Natural killer cell treated with Interleukin-12 subunit alpha and Interleukin-12 subunit beta and Interleukin-15 and Interleukin-18, amount 100 ng/mL, for 72 hours (primary cell): Measurements from ENCODE around the gene NFKB1. TPM values are rescaled to one million over a fixed set of nuclear protein-coding genes. Genes with fewer than 3 reads are reported as not detected.

Source experiments
- ATAC-seq, 2 donors: fragments of 150-1000 bp; cut with Tn5 transposase in 1 of 2; sonication (Bioruptor Pico), chemical (Tn5 transposase) in 1 of 2; 2 replicates each; pipeline ENCODE4 v1.10.0; 2021
- DNase-seq: peaks from one replicate; pipeline ENCODE4 v3.0.0; 2022; ENCODE audit warnings: low spot score
- H3K27ac Mint-ChIP-seq, 2 donors: 1 replicate in 1 of 2; 2 replicates in 1 of 2; pipeline ENCODE4 v1.8.0; 2022; ENCODE audit warnings: mixed read lengths in 2 of 2, mild to moderate bottlenecking in 1 of 2, moderate library complexity in 1 of 2
- H3K27me3 Mint-ChIP-seq, 2 donors: 1 replicate in 1 of 2; 2 replicates in 1 of 2; pipeline ENCODE4 v1.8.0; 2022; ENCODE audit warnings: mixed read lengths in 2 of 2
- H3K36me3 Mint-ChIP-seq: one replicate; pipeline ENCODE4 v1.8.0; 2022; ENCODE audit warnings: mixed read lengths
- H3K4me1 Mint-ChIP-seq, 2 donors: 1 replicate in 1 of 2; 2 replicates in 1 of 2; pipeline ENCODE4 v1.8.0; 2022; ENCODE audit warnings: low read depth in 2 of 2, mixed read lengths in 2 of 2, mild to moderate bottlenecking in 1 of 2
- H3K4me3 Mint-ChIP-seq: one replicate; pipeline ENCODE4 v1.8.0; 2022; ENCODE audit warnings: mixed read lengths
- H3K9me3 Mint-ChIP-seq: 2 replicates; pipeline ENCODE4 v1.8.0; 2022; ENCODE audit warnings: mixed read lengths
- total RNA-seq, 2 donors: library from RNA; stranded (reverse); gene quantifications; one replicate each; pipeline ENCODE4 v1.2.3, GENCODE V29; 2022

Gene NFKB1
- total RNA-seq, 2 donors from 2014 or later = 108 to 131 TPM

- Mint-ChIP-seq H3K36me3 (peaks cover 34% of the 10 kb centered on the region), H3K27ac (no peak overlapping the region)
Measured at GRCh38 chr4:102543030-102543928, 42.1 kb downstream of the NFKB1 start.

DNA sequence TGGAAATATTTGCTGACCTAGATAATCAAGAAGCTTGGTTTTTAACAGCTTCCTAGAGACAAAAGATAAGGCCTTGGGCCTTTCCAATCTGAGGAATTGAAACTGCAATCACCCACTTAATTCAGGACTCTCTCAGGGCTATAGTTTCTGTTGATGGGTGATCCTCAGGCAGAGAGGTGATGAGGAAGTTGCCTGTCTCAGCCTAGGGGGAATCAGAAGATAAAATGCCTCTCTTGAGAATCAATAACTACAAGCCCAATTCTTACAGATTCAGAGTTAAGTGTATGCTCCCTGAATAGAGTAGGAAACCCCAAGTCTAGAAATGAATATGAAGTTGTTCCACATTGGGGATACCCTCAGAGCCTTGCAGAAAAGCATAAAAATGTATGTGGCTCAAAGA lies 45.5 kb downstream of the NFKB1 start:
- DNase-seq (no peak), ATAC-seq (no peak)
- H3K9me3 Mint-ChIP-seq = no peaks in the 10 kb centered on the region
- H3K27ac Mint-ChIP-seq = peak overlapping the region; percentile 30 to 61
- no peak overlapping the region for H3K4me3 Mint-ChIP-seq
- H3K27me3 Mint-ChIP-seq = no peaks in the 10 kb centered on the region
- peaks cover 44 to 56% of the 10 kb centered on the region in 2 donors for H3K4me1 Mint-ChIP-seq
- peaks cover 29% of the 10 kb centered on the region for H3K36me3 Mint-ChIP-seq

More at GRCh38 chr4:102543030-102543928, 42.1 kb downstream of the NFKB1 start:
- H3K4me3 Mint-ChIP-seq = no peak overlapping the region
- H3K9me3 Mint-ChIP-seq = no peaks in the 10 kb centered on the region
- ATAC-seq (no peak), DNase-seq (no peak)
- H3K27me3 Mint-ChIP-seq = no peaks in the 10 kb centered on the region
- peaks cover 41 to 50% of the 10 kb centered on the region in 2 donors for H3K4me1 Mint-ChIP-seq

- Mint-ChIP-seq H3K4me1 (peaks cover 48 to 62% of the 10 kb centered on the region in 2 donors), H3K27me3 (no peaks in the 10 kb centered on the region), H3K4me3 (no peak overlapping the region), H3K27ac (no peak overlapping the region), H3K36me3 (peaks cover 24% of the 10 kb centered on the region), H3K9me3 (no peaks in the 10 kb centered on the region)
- no peak for ATAC-seq
- DNase-seq = no peak
Measured at GRCh38 chr4:102547973-102548372, 46.8 kb downstream of the NFKB1 start.

DNA sequence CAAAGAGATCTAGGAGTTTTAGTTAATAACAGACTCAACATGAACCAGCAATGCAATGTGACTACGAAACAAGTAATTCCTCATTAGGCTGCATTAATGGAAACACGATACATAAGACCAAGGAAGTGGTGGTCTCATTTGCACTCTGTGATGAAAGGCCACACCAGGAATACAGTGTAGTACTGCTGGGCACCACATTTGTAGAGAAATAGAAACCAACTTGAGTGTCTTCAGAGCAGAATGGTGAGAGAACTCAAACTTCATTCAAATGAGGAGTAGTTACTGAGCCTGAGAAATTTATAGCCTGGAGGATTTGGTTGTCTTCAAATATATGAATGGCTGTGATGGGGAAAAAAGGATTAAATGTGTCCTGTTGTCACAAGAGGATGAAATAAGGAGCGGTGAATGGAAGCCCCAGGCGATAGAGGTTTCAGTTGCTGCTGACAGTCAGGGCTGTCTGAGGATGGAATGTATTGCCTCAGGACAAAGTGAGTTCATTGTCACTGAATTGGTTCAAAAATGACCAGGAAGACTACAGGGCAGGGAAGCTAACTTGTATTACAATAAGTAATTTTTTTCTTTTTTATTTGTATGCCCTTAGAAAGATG lies 50.9 kb downstream of the NFKB1 start:
- Mint-ChIP-seq H3K4me3 (peak overlapping the region; percentile 61), H3K9me3 (no peaks in the 10 kb centered on the region), H3K4me1 (peaks cover 41 to 55% of the 10 kb centered on the region in 2 donors), H3K27me3 (no peaks in the 10 kb centered on the region), H3K27ac (peak overlapping the region; percentile 43 to 84), H3K36me3 (peaks cover 11% of the 10 kb centered on the region)
- ATAC-seq (no peak), DNase-seq (no peak)

DNA sequence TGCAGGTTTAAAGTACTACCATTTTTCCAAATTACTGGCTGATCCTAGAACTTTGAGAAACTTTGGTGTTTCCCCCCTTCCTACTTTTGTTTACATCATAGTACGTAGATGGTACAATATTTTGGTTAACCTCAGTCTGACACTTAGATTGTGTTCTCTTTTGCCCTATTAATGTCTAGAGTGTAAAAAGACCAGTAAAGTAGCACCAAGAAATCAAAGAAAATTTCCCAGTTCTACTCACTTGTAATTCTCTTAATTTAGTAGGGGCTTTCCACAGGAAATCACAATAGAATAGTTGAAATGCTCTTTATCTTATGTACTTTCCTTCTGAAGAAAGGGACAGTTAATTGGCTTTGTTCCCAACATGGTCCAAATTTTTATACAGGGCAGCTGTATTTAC lies 51.6 kb downstream of the NFKB1 start:
- H3K4me1 Mint-ChIP-seq = peaks cover 37 to 50% of the 10 kb centered on the region in 2 donors
- H3K27me3 Mint-ChIP-seq = no peaks in the 10 kb centered on the region
- peak overlapping the region; percentile 43 to 84 for H3K27ac Mint-ChIP-seq
- H3K9me3 Mint-ChIP-seq = no peaks in the 10 kb centered on the region
- peaks cover 11% of the 10 kb centered on the region for H3K36me3 Mint-ChIP-seq
- no peak for DNase-seq
- ATAC-seq = peak; percentile 87 to 92
- peak overlapping the region; percentile 47 for H3K4me3 Mint-ChIP-seq

- H3K36me3 Mint-ChIP-seq = peaks cover 12% of the 10 kb centered on the region
- peak overlapping the region; percentile 24 for H3K4me3 Mint-ChIP-seq
- no peak for ATAC-seq
- H3K27me3 Mint-ChIP-seq = no peaks in the 10 kb centered on the region
- H3K4me1 Mint-ChIP-seq = peaks cover 37 to 52% of the 10 kb centered on the region in 2 donors
- no peak for DNase-seq
- peak overlapping the region; percentile 48 to 84 for H3K27ac Mint-ChIP-seq
- H3K9me3 Mint-ChIP-seq = no peaks in the 10 kb centered on the region
Measured at GRCh38 chr4:102553982-102554381, 52.8 kb downstream of the NFKB1 start.

DNA sequence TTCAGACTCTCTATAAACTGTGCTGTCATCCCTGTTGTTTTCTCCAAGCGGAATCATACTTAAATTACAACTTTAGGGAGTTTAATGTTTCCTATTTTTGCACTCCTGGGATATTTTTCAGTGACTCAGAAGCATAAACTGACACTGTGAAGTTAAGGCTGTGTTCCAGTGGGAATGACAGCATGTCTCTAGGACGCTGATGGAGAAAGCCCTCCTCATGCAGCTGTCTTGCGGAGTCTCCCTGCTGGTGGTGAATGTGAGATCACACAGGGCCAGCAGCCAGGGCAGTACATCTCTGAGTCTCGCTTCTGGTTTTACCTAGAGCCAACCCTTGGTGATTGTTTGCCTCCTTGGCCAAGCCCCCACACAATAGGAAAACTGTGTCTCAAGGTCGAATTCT lies 53.3 kb downstream of the NFKB1 start:
- Mint-ChIP-seq H3K4me3 (no peak overlapping the region), H3K27ac (peak overlapping the region in 1 of 2 donors; percentile 84), H3K36me3 (peaks cover 16% of the 10 kb centered on the region), H3K9me3 (no peaks in the 10 kb centered on the region), H3K4me1 (peaks cover 41 to 55% of the 10 kb centered on the region in 2 donors), H3K27me3 (no peaks in the 10 kb centered on the region)
- ATAC-seq (no peak), DNase-seq (no peak)

DNA sequence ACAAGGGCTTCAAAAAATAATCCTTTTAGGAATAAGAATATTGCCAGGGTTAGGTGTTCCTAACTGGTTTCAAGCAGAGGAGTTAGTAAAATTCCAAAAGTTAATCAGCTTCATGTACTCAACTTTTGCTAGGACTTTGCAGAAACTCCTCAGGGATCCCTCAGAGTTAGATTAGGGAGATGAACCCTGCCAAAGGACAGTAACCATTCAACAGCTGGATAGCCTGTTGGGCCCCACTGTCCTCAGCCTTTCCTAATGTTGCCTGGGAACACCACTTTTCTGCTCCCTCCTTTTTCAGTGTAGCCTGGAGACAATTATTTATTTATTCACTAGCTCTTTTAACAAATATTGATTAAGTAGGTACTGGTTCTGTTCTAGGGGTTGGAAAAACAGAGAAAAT lies 53.8 kb downstream of the NFKB1 start:
- DNase-seq (no peak), ATAC-seq (no peak)
- H3K4me1 Mint-ChIP-seq = peaks cover 42 to 55% of the 10 kb centered on the region in 2 donors
- H3K27me3 Mint-ChIP-seq = no peaks in the 10 kb centered on the region
- H3K9me3 Mint-ChIP-seq = no peaks in the 10 kb centered on the region
- peaks cover 14% of the 10 kb centered on the region for H3K36me3 Mint-ChIP-seq
- H3K4me3 Mint-ChIP-seq = no peak overlapping the region
- H3K27ac Mint-ChIP-seq = no peak overlapping the region

DNA sequence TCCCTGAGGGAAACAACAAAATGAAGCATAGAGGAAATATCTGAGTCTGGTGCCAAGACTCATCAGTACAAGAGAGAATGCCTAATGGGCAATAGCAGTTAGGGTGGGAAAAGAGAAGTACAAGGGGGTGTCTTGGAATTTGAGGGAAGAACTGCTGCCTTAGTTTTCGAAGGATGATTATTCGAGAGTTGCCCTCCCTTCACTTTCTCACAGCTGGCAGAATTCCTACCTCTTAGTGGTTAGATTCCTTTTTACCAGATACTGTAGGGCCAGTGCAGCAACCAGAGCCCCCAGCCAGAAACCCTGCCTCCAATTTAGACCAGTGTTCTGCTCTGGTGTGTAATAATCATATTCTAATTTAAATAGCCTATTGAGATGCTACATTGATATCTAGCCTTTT lies 56.5 kb downstream of the NFKB1 start:
- DNase-seq = no peak
- Mint-ChIP-seq H3K9me3 (no peaks in the 10 kb centered on the region), H3K27ac (no peak overlapping the region), H3K27me3 (no peaks in the 10 kb centered on the region), H3K4me3 (no peak overlapping the region), H3K36me3 (peaks cover 10% of the 10 kb centered on the region), H3K4me1 (peaks cover 53 to 58% of the 10 kb centered on the region in 2 donors)
- no peak for ATAC-seq

DNA sequence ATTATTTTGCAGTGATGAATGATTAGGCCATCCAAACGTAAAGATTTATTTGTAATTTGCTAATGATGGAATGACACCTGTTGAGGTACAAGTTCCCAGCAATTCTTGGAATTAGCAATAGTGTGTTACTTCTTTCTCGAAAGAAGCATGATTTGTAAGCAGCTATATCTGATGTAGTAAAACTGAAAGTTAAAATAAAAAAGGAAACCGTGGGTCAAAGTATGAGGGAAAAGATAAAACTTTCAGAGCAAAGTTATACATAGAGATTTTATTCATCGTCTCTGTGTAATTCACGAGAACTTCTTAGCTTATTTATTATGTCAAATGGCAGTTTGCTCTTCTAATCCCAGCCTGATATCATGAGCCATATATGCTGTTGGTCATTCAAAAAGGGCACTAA lies 59.0 kb downstream of the NFKB1 start:
- Mint-ChIP-seq H3K27ac (peak overlapping the region; percentile 83 to 95), H3K27me3 (no peaks in the 10 kb centered on the region), H3K4me1 (peaks cover 56 to 63% of the 10 kb centered on the region in 2 donors), H3K36me3 (peaks cover 22% of the 10 kb centered on the region), H3K9me3 (no peaks in the 10 kb centered on the region), H3K4me3 (peak overlapping the region; percentile 78)
- DNase-seq (no peak), ATAC-seq (peak; percentile 33 to 57)

- H3K27ac Mint-ChIP-seq = peak overlapping the region; percentile 83 to 95
- H3K4me3 Mint-ChIP-seq = peak overlapping the region; percentile 78
- DNase-seq (no peak), ATAC-seq (no peak)
- peaks cover 60 to 67% of the 10 kb centered on the region in 2 donors for H3K4me1 Mint-ChIP-seq
- peaks cover 22% of the 10 kb centered on the region for H3K36me3 Mint-ChIP-seq
- no peaks in the 10 kb centered on the region for H3K27me3 Mint-ChIP-seq
- H3K9me3 Mint-ChIP-seq = no peaks in the 10 kb centered on the region
Measured at GRCh38 chr4:102560571-102561341, 59.6 kb downstream of the NFKB1 start.

DNA sequence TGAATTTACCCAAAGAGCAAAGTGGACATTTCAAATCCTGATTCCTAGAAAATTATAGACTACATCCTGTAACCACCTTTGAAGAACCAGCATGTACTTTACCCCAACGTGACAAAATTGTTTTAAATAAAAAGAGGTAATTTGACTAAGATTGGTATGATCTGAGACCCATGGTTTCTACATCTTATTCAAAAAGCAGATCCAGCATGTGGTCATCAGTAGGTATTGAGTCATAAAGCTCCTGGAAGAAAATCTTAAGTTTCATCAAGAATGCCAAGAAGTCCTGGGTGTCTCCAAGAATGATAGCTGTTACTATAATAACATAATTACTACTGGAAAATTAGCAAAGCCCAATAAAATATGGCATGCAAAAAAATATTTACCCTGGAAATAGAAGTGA lies 61.8 kb downstream of the NFKB1 start:
- Mint-ChIP-seq H3K4me1 (peaks cover 71 to 82% of the 10 kb centered on the region in 2 donors), H3K27ac (peak overlapping the region; percentile 83 to 95)
- peak in 1 of 2 donors; percentile 68 for ATAC-seq

GRCh38 chr4:102564399-102565059 lies 63.4 kb downstream of the NFKB1 start:
- peaks cover 17% of the 10 kb centered on the region for H3K36me3 Mint-ChIP-seq
- peak; percentile 77 for DNase-seq
- H3K4me3 Mint-ChIP-seq = peak overlapping the region; percentile 65

More for the DNA sequence above, 61.8 kb downstream of the NFKB1 start:
- no peak for DNase-seq
- H3K9me3 Mint-ChIP-seq = no peaks in the 10 kb centered on the region
- H3K27me3 Mint-ChIP-seq = no peaks in the 10 kb centered on the region
- peak overlapping the region; percentile 78 for H3K4me3 Mint-ChIP-seq
- peaks cover 22% of the 10 kb centered on the region for H3K36me3 Mint-ChIP-seq

More at GRCh38 chr4:102564399-102565059, 63.4 kb downstream of the NFKB1 start:
- Mint-ChIP-seq H3K4me1 (peaks cover 61 to 66% of the 10 kb centered on the region in 2 donors), H3K27ac (peak overlapping the region; percentile 68 to 79), H3K9me3 (no peaks in the 10 kb centered on the region), H3K27me3 (no peaks in the 10 kb centered on the region)
- peak; percentile 70 to 82 for ATAC-seq
